Endodermal cell (in vitro differentiated cells): ENCODE data around the gene TP53I11. TPM values are rescaled to one million over a fixed set of nuclear protein-coding genes. Genes with fewer than 3 reads are reported as not detected.

ENCODE experiments used
- DNase-seq: peaks from one replicate; pipeline ENCODE4 v3.0.0-alpha.2; 2017
- H3K27ac ChIP-seq: 2 replicates; pipeline ENCODE4 v1.5.1; 2013; ENCODE audit warnings: mild to moderate bottlenecking, low read depth, low read length, moderate library complexity
- H3K27me3 ChIP-seq: 2 replicates; pipeline ENCODE4 v1.6.1; 2013; ENCODE audit warnings: mild to moderate bottlenecking, low read length, moderate library complexity; ENCODE audit not compliant: insufficient read depth, control insufficient read depth, poor library complexity, severe bottlenecking
- H3K36me3 ChIP-seq: 2 replicates; pipeline ENCODE4 v1.7.0; 2013; ENCODE audit warnings: mild to moderate bottlenecking, low read length, moderate library complexity; ENCODE audit not compliant: control insufficient read depth, insufficient read depth
- H3K4me1 ChIP-seq: one replicate; pipeline ENCODE4 v1.7.0; 2013; ENCODE audit warnings: low read length; ENCODE audit not compliant: control insufficient read depth, insufficient read depth
- H3K4me3 ChIP-seq: 2 replicates; pipeline ENCODE4 v1.5.1; 2013; ENCODE audit warnings: mild to moderate bottlenecking, low read length, moderate library complexity
- H3K9ac ChIP-seq: 2 replicates; pipeline ENCODE4 v1.6.1; 2013; ENCODE audit warnings: mild to moderate bottlenecking, low read length, moderate library complexity; ENCODE audit not compliant: poor library complexity, severe bottlenecking; ENCODE audit errors: extremely low read depth
- H3K9me3 ChIP-seq: 2 replicates; pipeline ENCODE4 v1.6.1; 2013; ENCODE audit warnings: mild to moderate bottlenecking, low read length, moderate library complexity; ENCODE audit not compliant: control insufficient read depth
- H3K27ac Mint-ChIP-seq: 2 replicates; pipeline ENCODE4 v1.8.0; 2020; ENCODE audit warnings: mixed read lengths
- H3K27me3 Mint-ChIP-seq: 2 replicates; pipeline ENCODE4 v1.8.0; 2021; ENCODE audit warnings: mild to moderate bottlenecking, mixed read lengths; ENCODE audit not compliant: insufficient read depth
- H3K36me3 Mint-ChIP-seq: 2 replicates; pipeline ENCODE4 v1.8.0; 2020; ENCODE audit warnings: low read depth, mixed read lengths
- H3K4me1 Mint-ChIP-seq: 2 replicates; pipeline ENCODE4 v1.8.0; 2020; ENCODE audit warnings: mixed read lengths
- H3K4me3 Mint-ChIP-seq: 2 replicates; pipeline ENCODE4 v1.8.0; 2020; ENCODE audit warnings: mild to moderate bottlenecking, moderate library complexity, mixed read lengths
- H3K9me3 Mint-ChIP-seq: 2 replicates; pipeline ENCODE4 v1.8.0; 2020; ENCODE audit warnings: mild to moderate bottlenecking, mixed read lengths
- CTCF ChIP-seq: fragments of 200-600 bp; sonication (generic); conservative IDR thresholded peaks from 2 replicates; pipeline ENCODE4 v1.5.0; 2021; ENCODE audit warnings: antibody characterized with exemption, mild to moderate bottlenecking
- WGBS, 2 experiments: methylation state at CpG; one replicate each; pipeline versions ENCODE4 v1.1.5 to v1.1.7; 2013; ENCODE audit warnings: missing lambda C conversion rate in 2 of 2, mixed read lengths in 1 of 2; ENCODE audit not compliant: insufficient coverage in 1 of 2, insufficient read length in 1 of 2; 5-methylcytosine and 5-hydroxymethylcytosine counted together
- total RNA-seq, 2 donors: library from RNA; stranded (reverse); fragmentation: NEBNext Ultra II Directional in 1 of 2; extraction: Animal tissue kit (Norgen Biotek cat#: 25700) in 1 of 2; gene quantifications; 2 replicates in 1 of 2; 3 replicates in 1 of 2; pipeline ENCODE4 v1.2.1, GENCODE V29; 2021

The TP53I11 gene
- total RNA-seq, 2 donors from 2014 or later = 136 to 203 TPM

- H3K9me3 Mint-ChIP-seq = no peaks in the 10 kb centered on the region
Observed at GRCh38 chr11:44942029-44942955, 8.4 kb downstream of the TP53I11 start.

GRCh38 chr11:44941259-44942021 is 9.2 kb downstream of the TP53I11 start:
- Histone ChIP-seq H3K9me3 (no peaks in the 10 kb centered on the region), H3K36me3 (peaks cover 54% of the 10 kb centered on the region), H3K27ac (no peak overlapping the region), H3K9ac (no peak overlapping the region), H3K4me1 (peaks cover 9% of the 10 kb centered on the region), H3K27me3 (no peaks in the 10 kb centered on the region), H3K4me3 (no peak overlapping the region)
- Mint-ChIP-seq H3K9me3 (no peaks in the 10 kb centered on the region), H3K36me3 (peaks cover 41% of the 10 kb centered on the region), H3K4me1 (peaks cover 22% of the 10 kb centered on the region), H3K4me3 (no peak overlapping the region), H3K27ac (no peak overlapping the region), H3K27me3 (no peaks in the 10 kb centered on the region)
- WGBS, 2 experiments = 80 to 89% methylated on average over 1 to 12 of the region's 12 CpGs
- DNase-seq = no peak
- TF ChIP-seq CTCF = no peak

More at GRCh38 chr11:44942029-44942955, 8.4 kb downstream of the TP53I11 start:
- Mint-ChIP-seq H3K36me3 (peaks cover 47% of the 10 kb centered on the region), H3K27ac (peak overlapping the region; percentile 44), H3K4me1 (peaks cover 27% of the 10 kb centered on the region), H3K4me3 (no peak overlapping the region), H3K27me3 (no peaks in the 10 kb centered on the region)
- no peak overlapping the region for H3K4me3 ChIP-seq
- no peak overlapping the region for H3K9ac ChIP-seq
- no peak for TF ChIP-seq CTCF
- H3K27ac ChIP-seq = no peak overlapping the region
- 91 to 100% methylated on average over 1 to 10 of the region's 10 CpGs for WGBS, 2 experiments
- peaks cover 62% of the 10 kb centered on the region for H3K36me3 ChIP-seq
- H3K27me3 ChIP-seq = no peaks in the 10 kb centered on the region
- H3K9me3 ChIP-seq = no peaks in the 10 kb centered on the region
- no peak for DNase-seq
- H3K4me1 ChIP-seq = peaks cover 9% of the 10 kb centered on the region

DNA sequence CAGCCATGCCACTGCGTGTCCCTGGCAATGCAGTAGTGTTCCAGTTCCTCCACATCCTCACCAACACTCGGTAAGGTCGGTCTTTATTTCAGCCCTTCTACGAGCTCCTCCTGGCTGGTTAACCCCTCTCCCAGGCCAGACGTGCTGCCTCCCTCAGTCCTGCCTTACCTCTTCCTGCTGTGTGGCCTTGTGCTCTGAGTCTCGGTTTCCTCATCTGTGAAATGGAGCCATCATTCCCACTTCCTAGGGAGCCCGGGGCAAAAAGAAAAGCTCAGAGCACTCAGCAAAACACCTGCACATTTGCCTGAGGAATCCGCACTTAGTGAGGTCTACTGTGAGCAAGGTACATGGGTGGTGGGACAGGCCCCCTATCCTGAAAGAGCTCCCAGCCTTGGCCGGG is 9.8 kb downstream of the TP53I11 start:
- H3K27ac ChIP-seq = no peak overlapping the region
- H3K9ac ChIP-seq = no peak overlapping the region
- Mint-ChIP-seq H3K27me3 (no peaks in the 10 kb centered on the region), H3K27ac (no peak overlapping the region), H3K9me3 (no peaks in the 10 kb centered on the region), H3K4me1 (peaks cover 22% of the 10 kb centered on the region), H3K36me3 (peaks cover 40% of the 10 kb centered on the region), H3K4me3 (no peak overlapping the region)
- peaks cover 9% of the 10 kb centered on the region for H3K4me1 ChIP-seq
- no peak for DNase-seq
- no peaks in the 10 kb centered on the region for H3K9me3 ChIP-seq
- no peak for TF ChIP-seq CTCF
- peaks cover 53% of the 10 kb centered on the region for H3K36me3 ChIP-seq
- 95 to 98% methylated on average over 9 of the region's 9 CpGs for WGBS, 2 experiments
- no peak overlapping the region for H3K4me3 ChIP-seq
- H3K27me3 ChIP-seq = no peaks in the 10 kb centered on the region
